ENCODE results near the gene F2R. TPM values are rescaled to one million over a fixed set of nuclear protein-coding genes. Genes with fewer than 3 reads are reported as not detected.

F2R gene
- total and polyA plus RNA-seq, 2 of the 4 experiments (the other 2 are of a cell fraction) = 85.7 to 147 TPM

- peak overlapping the region; percentile 42; the same call in 1 of the 2 replicates for H2BK120ac ChIP-seq (ENCODE audit: low read depth, low read length)
- H3K27me3 ChIP-seq (ENCODE audit: control insufficient read depth, insufficient read depth, low read length) = no peaks in the 10 kb centered on the region
- H3K4me2 ChIP-seq (ENCODE audit: low read depth, low read length) = no peak overlapping the region
- intact Hi-C loops (cut with micrococcal nuclease) (loop anchor here (10.0 kb wide), 1 partner anchor 371 kb away; the partner anchor contains the start of gene IQGAP2), dilution Hi-C loops (cut with HindIII; ENCODE audit: low sequenced_read_pairs, unreplicated experiment) (no loop called here), in situ Hi-C loops (cut with MboI; ENCODE audit: low sequenced_read_pairs) (loop anchor here (5.0 kb wide), 1 partner anchor 174 kb away; no protein-coding TSS in a partner anchor)
- H4K91ac ChIP-seq (ENCODE audit: insufficient read depth, low read depth, low read length) = 0 out of 2 replicates have a peak overlapping the region, but pooled peaks have one; percentile 4
- no peaks in the 10 kb centered on the region for H3K79me1 ChIP-seq (ENCODE audit: low read depth in 1 of 2, low read length in 2 of 2)
- H4K8ac ChIP-seq (ENCODE audit: low read depth in 2 of 2, low read length in 2 of 2) = no peak overlapping the region
- no peak overlapping the region for H2AK5ac ChIP-seq (ENCODE audit: low read depth, low read length)
- no peak overlapping the region for H4K5ac ChIP-seq (ENCODE audit: low read depth, low read length)
- no peak for ATAC-seq (ENCODE audit: low read depth)
- H3K4ac ChIP-seq (ENCODE audit: low read depth, low read length) = no peak overlapping the region
- no peak overlapping the region for H3K14ac ChIP-seq (replicated peaks; ENCODE audit: low read depth, low read length)
- 0 out of 2 replicates have a peak, but pooled peaks cover 4% of the 10 kb centered on the region for H3K9me1 ChIP-seq (ENCODE audit: insufficient read depth, low read length)
- no peak overlapping the region for H2AK9ac ChIP-seq (replicated peaks; ENCODE audit: low read depth, low read length, poor library complexity)
- H2AFZ ChIP-seq (replicated peaks; ENCODE audit: low read length, poor library complexity) = no peak overlapping the region
- no peak overlapping the region for H3K9ac ChIP-seq (ENCODE audit: low read depth, low read length)
- no peak overlapping the region for H3K23ac ChIP-seq (ENCODE audit: low read depth, low read length)
- H4K20me1 ChIP-seq (ENCODE audit: insufficient read depth, low read length) = no peaks in the 10 kb centered on the region
- WGBS, 2 experiments (ENCODE audit: extremely low coverage in 2 of 2, insufficient read length in 1 of 2) = 83% methylated on average over 1 of the region's 5 CpGs; no CpG with 5 or more reads in 1 of the 2 experiments
- no peak overlapping the region for H3K27ac ChIP-seq (ENCODE audit: insufficient read depth, low read length)
- H3K4me1 ChIP-seq (ENCODE audit: control insufficient read depth, insufficient read depth, low read length) = peaks cover 6% of the 10 kb centered on the region
- no peak overlapping the region for H3K18ac ChIP-seq (ENCODE audit: low read depth, low read length)
- DNase-seq = no peak
- TF ChIP-seq NFE2L2 (IDR thresholded peaks at IDR 0.05; ENCODE audit: low read depth, low read length) = no peak
- TF ChIP-seq USF2 (IDR thresholded peaks at IDR 0.05; ENCODE audit: low read depth, low read length) = no peak
- TF ChIP-seq CEBPB (IDR thresholded peaks at IDR 0.05; ENCODE audit: low read depth, low read length) = no peak
- no peak for TF ChIP-seq MAZ (IDR thresholded peaks at IDR 0.05; ENCODE audit: borderline replicate concordance, low read depth, low read length)
- TF ChIP-seq ELK1 (IDR thresholded peaks at IDR 0.05; ENCODE audit: borderline replicate concordance, low read depth, low read length) = no peak
- no peak for TF ChIP-seq SMC3 (IDR thresholded peaks at IDR 0.05; ENCODE audit: low read depth, low read length)
- no peak for TF ChIP-seq RCOR1 (IDR thresholded peaks at IDR 0.05; ENCODE audit: insufficient replicate concordance, low read length)
- no peak for TF ChIP-seq BHLHE40 (IDR thresholded peaks at IDR 0.05; ENCODE audit: low read depth, low read length)
- no peak for TF ChIP-seq CHD1 (IDR thresholded peaks at IDR 0.05; ENCODE audit: low read depth, low read length)
- TF ChIP-seq MXI1 (IDR thresholded peaks at IDR 0.05; ENCODE audit: borderline replicate concordance, low read depth, low read length) = no peak
- TF ChIP-seq CTCF (conservative IDR thresholded peaks at IDR 0.05; ENCODE audit: low read depth, low read length) = no peak
- H3K4me3 ChIP-seq (ENCODE audit: insufficient read depth, low read depth, low read length) = no peak overlapping the region
- no peak overlapping the region for H2BK15ac ChIP-seq (ENCODE audit: low read depth, low read length)
- 0 out of 2 replicates have a peak overlapping the region, but pooled peaks have one; percentile 70 for H2BK20ac ChIP-seq (ENCODE audit: low read depth, low read length)
- ChIA-PET POLR2A (ENCODE audit: unreplicated experiment) (no interaction called here), CTCF (interaction anchor here (1.1 kb wide), 1 partner anchor 174 kb away, joined by 4 read pairs; no protein-coding TSS in a partner anchor)
- H2BK5ac ChIP-seq (ENCODE audit: low read depth, low read length, poor library complexity, severe bottlenecking) = no peak overlapping the region
- H3K9me3 ChIP-seq (ENCODE audit: control insufficient read depth, insufficient read depth, low read length) = no peaks in the 10 kb centered on the region
- no peak overlapping the region for H3K56ac ChIP-seq (ENCODE audit: extremely low read depth, insufficient read depth, low read length)
- H3K36me3 ChIP-seq (ENCODE audit: control insufficient read depth, insufficient read depth, low read length) = no peaks in the 10 kb centered on the region
- no TSS peak for BruUV-seq (replicated peaks)
Observed at GRCh38 chr5:76775921-76776320, 60.0 kb downstream of the F2R start.

Measured in IMR-90 (cell line).